Cerebellar nuclear complex (tissue), 1 donor: ENCODE measurements around the gene BMERB1.

Experiments used
- DNase-seq, 2 experiments: peaks; one replicate each; lab custom pipeline; 2025; lab: John Stamatoyannopoulos, UW

BMERB1 gene

DNA sequence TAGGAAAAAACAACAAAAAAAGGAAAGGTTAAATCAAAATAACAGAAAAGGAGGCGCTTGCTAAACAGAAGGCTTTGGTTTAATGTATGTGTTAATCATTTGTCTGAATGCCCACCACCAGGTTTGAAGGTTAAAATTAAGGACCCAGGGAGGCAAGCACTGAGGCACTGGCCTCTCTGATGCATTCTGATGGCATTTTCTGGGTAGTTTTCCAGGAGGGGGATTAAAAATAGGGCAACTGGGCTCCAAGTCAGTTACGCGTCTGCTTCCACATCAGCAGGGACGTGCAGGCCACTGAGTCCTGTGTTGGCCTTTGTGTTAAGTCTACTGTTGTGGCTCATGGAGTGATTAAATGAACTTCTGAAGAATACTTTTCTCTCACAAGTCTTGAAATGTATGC lies 181.6 kb downstream of the BMERB1 start:
- DNase-seq: no peak

DNA sequence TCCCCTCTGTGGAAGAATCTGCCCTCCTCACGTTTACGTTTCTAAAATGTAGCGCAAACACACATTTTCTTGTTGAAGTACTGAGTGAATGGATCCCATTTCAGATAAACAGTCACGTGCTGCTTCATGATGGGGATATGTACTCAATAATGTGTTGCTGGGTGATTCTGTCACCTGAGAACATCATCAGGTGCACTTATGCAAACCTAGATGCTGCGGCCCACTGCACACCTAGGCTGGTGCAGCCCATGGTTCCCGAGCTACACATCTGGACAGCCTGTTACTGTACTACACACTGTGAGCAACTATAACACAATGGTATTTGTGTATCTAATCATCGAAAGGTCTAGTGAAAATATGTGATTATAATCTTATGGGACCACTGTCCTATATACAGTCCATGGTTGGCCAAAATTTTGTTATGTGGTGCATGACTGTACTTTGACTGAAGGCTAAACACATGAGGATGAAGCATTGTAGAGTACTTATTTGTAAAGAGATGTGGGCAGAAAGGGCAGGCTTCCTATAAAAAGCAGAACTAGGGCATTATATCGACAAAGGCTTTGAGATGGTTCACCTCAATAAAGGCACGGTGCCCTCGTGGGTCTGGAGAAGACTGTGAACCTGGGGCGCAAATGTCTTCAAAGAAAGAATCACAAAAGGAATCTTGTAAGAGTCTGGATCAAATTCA lies 182.2 kb downstream of the BMERB1 start:
- DNase-seq: no peak

DNA sequence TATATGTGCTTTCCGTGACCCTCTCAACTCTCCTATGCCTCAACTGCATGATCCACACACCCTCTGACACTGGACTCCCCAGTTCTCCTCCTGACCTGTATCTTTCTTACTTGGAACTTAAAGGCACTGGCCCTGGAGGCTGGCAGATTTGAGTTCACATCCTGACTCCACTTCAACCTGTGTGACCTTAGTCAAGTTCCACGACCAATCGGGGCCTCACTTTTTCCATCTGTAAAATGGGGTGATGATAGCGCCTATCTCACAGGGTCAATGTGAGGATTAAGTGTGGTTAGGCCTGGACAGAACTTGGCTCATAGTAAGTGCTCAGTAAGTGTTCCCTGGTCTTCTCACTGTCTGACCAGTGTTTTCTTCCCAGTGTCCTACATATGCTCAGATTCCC lies 183.5 kb downstream of the BMERB1 start:
- DNase-seq: no peak

DNA sequence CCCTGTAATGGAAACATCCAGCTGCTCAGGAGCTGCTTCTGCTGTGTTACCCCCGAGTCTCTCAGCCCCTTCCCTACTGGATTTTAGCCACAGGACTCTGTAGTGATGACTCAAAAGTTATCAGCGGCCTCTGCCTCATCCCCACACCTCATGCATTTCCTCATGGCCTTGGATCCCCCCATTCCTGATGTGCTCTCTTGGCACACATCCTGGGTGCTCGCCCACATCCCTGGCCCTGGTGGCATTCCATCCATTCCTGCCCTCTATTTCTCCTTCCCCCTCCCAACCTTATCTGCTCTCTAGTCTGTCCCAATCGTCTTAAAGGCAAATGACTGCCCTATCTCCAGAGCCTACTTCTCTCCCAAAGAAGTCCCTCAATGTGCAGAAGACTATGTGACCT lies 184.0 kb downstream of the BMERB1 start:
- DNase-seq: no peak

DNA sequence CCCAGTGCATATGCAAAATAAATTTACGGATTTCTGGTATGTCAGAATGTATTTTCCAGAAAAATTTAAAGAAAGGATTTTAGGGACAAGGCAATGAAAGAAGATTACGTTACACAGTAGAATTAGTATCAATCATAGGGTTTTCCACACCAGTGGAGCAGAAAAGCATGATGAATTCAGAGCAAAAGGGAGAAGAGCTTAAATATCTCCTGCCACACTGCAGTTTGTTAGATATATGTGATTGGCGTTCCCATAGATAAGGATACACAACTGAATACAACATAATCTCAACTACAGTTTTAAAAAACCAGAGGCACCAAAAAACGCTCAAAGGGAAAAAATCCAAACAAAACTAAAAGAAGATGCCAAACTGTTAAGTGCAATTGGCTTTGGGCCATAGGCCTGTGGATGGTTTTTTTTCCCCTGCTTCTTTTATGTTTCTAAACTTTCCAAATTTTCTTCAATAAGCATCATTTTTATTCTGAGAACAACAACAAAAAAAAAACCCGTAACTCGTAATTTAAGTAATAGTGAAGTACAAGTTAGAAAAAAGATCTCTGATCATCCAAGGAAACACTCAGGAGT lies 186.3 kb downstream of the BMERB1 start:
- DNase-seq: no peak

DNA sequence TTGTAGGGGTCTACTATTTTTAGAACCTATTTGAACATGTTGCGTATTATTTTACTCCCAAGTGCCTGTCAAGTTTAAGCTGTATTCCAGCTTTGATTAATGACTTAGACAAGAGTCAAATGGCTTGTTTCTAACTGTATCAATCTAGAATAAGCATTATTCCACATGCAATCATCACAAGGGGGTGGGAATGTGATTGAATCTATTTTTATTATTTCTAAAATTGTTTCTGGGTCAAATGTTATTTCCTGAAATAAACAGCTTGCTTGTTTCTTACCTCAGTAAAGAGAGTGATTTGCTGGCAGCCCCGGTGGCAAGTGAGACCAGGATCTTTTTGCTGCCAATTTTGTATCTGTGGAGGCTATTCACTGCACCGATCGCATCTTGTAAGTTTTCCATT lies 187.1 kb downstream of the BMERB1 start:
- no peak for DNase-seq

DNA sequence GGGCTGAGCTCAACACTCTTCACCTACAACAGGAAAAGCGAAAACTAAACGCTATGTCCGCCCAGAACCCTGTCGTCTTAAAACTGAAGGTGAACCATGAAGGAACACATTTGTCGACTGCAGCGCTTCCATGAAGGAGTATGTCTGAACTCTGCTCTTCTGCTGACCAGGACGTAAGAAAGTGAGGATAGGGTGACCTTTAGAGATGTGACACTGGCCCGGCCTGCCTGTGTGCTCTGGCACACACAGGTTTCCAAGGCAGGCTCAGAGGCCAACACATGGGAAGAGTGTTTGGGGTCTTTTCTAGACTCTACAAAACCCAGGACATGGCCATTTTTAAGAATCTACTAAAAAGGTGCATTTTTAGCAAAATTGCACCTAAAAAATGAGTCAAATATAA lies 187.5 kb downstream of the BMERB1 start:
- DNase-seq: no peak

DNA sequence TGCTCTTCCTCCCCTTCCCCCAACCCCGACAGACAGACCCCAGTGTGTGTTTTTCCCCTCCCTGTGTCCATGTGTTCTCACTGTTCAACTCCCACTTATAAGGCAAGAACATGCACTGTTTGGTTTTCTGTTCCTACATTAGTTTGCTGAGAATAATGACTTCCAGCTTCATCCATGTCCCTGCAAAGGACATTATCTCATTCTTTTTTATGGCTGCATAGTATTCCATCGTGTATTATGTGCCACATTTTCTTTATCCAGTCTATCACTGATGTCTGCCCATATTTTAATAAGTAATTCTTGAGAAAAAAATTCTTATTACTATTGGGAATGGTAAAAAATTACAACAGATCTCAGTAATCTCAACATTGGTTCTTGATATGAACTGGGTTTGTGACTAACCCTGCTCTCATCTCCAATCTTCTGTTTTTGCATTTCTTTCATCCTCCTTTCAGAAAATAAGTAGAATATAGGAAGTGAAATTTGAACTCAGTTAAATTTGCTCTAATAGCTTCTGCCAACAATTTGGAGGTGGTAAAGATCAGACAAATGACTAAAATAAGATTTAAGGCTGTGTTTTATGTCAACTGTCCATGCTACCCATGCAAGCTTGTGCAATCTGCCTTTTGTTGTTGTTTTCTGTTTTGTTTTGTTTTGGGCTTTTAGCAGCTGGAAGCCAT lies 197.5 kb downstream of the BMERB1 start:
- no peak for DNase-seq

DNA sequence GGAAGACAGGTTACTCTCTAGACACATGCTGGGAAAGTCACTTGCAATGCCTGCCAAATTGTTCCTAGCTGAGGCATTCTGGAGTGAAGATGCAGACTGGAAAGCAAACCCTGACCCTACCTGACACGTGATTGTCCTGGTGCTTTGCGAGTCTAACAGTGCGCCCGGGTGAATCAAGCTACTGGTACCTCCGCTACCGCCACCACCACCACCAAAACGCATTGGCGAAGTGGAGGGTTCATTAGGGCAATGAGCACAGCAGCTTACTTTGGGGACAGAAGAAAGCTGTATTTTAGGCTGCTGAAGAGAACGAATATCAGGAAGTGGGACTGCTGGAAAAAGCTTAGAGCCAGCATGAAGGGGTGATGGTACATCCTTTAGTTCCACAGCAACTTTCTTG lies 201.5 kb downstream of the BMERB1 start:
- no peak for DNase-seq

DNA sequence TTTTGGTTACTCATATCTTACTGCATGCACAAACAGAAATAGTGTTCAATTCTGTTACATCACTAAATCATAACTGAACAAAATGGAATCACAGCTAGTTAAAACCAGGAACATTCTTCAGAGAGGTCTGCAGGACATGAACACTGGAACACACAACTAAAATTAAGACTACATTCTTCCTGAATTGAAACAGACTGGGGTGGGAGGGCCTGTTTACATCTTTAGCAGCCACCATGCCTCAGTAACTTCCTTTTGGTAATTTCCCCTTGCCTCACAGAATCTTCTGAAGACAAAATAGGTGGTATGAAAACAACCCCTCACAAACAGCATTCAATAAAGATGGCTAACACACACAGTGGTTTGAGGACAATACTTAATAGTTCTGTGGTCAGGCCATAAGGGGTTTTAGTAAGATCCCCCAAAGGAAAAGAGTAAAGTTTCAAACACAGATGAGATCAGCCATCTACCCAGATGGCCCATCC lies 202.0 kb downstream of the BMERB1 start:
- DNase-seq: no peak
